ENCODE results near the gene GZMM. TPM values are rescaled to one million over a fixed set of nuclear protein-coding genes. Genes with fewer than 3 reads are reported as not detected.

Gene GZMM
- total and polyA plus RNA-seq, 2 of the 13 experiments (the other 11 are each of a cell fraction or from before 2014, with no cell fraction given) = 0.07 TPM; not detected in 1

DNA sequence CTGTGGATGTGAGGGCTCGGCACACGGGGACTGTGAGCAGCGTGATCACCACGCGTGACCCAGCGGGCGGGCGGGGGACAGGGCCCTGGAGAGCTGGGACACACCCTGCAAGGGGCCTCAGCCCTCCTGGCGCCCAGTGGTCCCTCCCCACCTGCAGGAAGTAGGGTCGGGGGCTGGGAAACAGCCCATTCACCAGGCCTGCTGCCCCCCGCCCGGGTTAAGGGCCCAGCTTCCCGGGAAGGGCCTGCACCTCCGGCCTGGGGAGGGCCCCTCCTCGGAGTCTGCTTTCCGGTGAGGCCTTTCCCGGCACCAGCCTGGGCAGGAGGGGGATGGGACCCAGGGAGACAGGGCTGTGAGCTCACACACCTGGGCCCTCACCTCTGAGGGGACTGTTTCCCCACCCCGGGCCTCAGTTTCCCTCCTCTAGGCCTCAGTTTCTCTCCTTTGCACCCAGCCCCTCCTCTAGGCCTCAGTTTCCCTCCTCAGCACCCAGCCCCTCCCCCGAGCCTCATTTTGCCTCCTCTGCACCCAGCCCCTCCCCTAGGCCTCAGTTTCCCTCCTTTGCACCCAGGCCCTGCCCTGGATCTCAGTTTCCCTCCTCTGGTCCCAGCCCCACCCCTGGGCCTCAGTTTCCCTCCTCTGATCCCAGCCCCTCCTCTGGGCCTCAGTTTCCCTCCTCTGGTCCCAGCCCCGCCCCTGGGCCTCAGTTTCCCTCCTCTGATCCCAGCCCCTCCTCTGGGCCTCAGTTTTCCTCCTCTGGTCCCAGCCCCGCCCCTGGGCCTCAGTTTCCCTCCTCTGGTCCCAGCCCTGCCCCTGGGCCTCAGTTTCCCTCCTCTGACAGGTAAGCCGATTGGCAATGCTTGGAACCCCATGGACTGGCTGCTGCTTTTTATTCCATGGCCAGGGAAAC is 49.4 kb upstream of the GZMM start (continued):
- TF ChIP-seq REL (CRISPR knock-in tag; conservative IDR thresholded peaks at IDR 0.05) = no peak
- TF ChIP-seq, protein P1, sequence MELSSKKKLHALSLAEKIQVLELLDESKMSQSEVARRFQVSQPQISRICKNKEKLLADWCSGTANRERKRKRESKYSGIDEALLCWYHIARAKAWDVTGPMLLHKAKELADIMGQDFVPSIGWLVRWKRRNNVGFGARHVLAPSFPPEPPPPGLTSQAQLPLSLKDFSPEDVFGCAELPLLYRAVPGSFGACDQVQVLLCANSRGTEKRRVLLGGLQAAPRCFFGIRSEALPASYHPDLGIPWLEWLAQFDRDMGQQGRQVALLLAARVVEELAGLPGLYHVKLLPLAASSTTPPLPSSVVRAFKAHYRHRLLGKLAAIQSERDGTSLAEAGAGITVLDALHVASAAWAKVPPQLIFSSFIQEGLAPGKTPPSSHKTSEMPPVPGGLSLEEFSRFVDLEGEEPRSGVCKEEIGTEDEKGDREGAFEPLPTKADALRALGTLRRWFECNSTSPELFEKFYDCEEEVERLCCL (CRISPR knock-in tag; IDR thresholded peaks at IDR 0.05; ENCODE audit: borderline replicate concordance) = no peak
- TF ChIP-seq ZNF615 (CRISPR knock-in tag; IDR thresholded peaks at IDR 0.05; ENCODE audit: borderline replicate concordance) = no peak
- TF ChIP-seq KAT8 (CRISPR knock-in tag; IDR thresholded peaks at IDR 0.05) = peak; percentile 65
- no peak for TF ChIP-seq EZH2 (conservative IDR thresholded peaks at IDR 0.05; ENCODE audit: low read depth, low read length)
- no peak for TF ChIP-seq YEATS4 (CRISPR knock-in tag; IDR thresholded peaks at IDR 0.05; ENCODE audit: borderline replicate concordance)
- peak; percentile 73 for TF ChIP-seq PATZ1 (CRISPR knock-in tag; IDR thresholded peaks at IDR 0.05)
- TF ChIP-seq KDM5B (CRISPR knock-in tag; IDR thresholded peaks at IDR 0.05; ENCODE audit: borderline replicate concordance) = no peak
- no peak for TF ChIP-seq SNAPC2 (CRISPR knock-in tag; IDR thresholded peaks at IDR 0.05)
- TF ChIP-seq ZNF496 (CRISPR knock-in tag; IDR thresholded peaks at IDR 0.05; ENCODE audit: insufficient replicate concordance) = no peak
- no peak for TF ChIP-seq PLRG1 (conservative IDR thresholded peaks at IDR 0.05)
- no peak for TF ChIP-seq RBAK (CRISPR knock-in tag; IDR thresholded peaks at IDR 0.05)
- TF ChIP-seq, protein P2, sequence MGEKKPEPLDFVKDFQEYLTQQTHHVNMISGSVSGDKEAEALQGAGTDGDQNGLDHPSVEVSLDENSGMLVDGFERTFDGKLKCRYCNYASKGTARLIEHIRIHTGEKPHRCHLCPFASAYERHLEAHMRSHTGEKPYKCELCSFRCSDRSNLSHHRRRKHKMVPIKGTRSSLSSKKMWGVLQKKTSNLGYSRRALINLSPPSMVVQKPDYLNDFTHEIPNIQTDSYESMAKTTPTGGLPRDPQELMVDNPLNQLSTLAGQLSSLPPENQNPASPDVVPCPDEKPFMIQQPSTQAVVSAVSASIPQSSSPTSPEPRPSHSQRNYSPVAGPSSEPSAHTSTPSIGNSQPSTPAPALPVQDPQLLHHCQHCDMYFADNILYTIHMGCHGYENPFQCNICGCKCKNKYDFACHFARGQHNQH (CRISPR knock-in tag; IDR thresholded peaks at IDR 0.05) = peak; percentile 55; the same call in 1 of the 2 replicates
- TF ChIP-seq TAF1 (CRISPR knock-in tag; IDR thresholded peaks at IDR 0.05) = no peak
- TF ChIP-seq FOXO1 (CRISPR knock-in tag; IDR thresholded peaks at IDR 0.05) = 0 out of 2 replicates have a peak, but pooled peaks have one; percentile 28
- TF ChIP-seq GABPB1 (CRISPR knock-in tag; IDR thresholded peaks at IDR 0.05) = peak; percentile 72; the same call in 1 of the 2 replicates
- no peak for TF ChIP-seq NFIC (IDR thresholded peaks at IDR 0.05; ENCODE audit: low read length)
- TF ChIP-seq HOXA5 (CRISPR knock-in tag; IDR thresholded peaks at IDR 0.05) = no peak
- no peak for TF ChIP-seq CHD2 (IDR thresholded peaks at IDR 0.05; ENCODE audit: low read depth, low read length)
- peak; percentile 23 for TF ChIP-seq YY1 (IDR thresholded peaks at IDR 0.05; ENCODE audit: insufficient read depth, insufficient replicate concordance, low read depth, low read length)
- no peak for TF ChIP-seq ZNF678 (CRISPR knock-in tag; IDR thresholded peaks at IDR 0.05)
- TF ChIP-seq CREB3 (CRISPR knock-in tag; IDR thresholded peaks at IDR 0.05) = no peak
- TF ChIP-seq, protein P3, sequence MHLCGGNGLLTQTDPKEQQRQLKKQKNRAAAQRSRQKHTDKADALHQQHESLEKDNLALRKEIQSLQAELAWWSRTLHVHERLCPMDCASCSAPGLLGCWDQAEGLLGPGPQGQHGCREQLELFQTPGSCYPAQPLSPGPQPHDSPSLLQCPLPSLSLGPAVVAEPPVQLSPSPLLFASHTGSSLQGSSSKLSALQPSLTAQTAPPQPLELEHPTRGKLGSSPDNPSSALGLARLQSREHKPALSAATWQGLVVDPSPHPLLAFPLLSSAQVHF (CRISPR knock-in tag; IDR thresholded peaks at IDR 0.05) = no peak
- no peak; the same call in 1 of the 2 replicates for TF ChIP-seq RFX3 (CRISPR knock-in tag; IDR thresholded peaks at IDR 0.05)

Data from HepG2 (cell line).